ENCODE results near the gene USP25. TPM values are rescaled to one million over a fixed set of nuclear protein-coding genes. Genes with fewer than 3 reads are reported as not detected.

USP25 gene
- total RNA-seq, 5 donors from 2014 or later (not counting 1 experiment from before 2014, with no cell fraction given) = 59.8 to 74.2 (median 61.9) TPM

GRCh38 chr21:15852146-15852545 is 122.4 kb downstream of the USP25 start:
- H3K27me3 ChIP-seq (replicated peaks in 1 of 2; ENCODE audit: control insufficient read depth in 2 of 2, extremely low read depth in 1 of 2, insufficient read depth in 2 of 2, low read length in 1 of 2) = no peaks in the 10 kb centered on the region
- no peaks in the 10 kb centered on the region for H3K9me3 ChIP-seq
- H3K27ac ChIP-seq (ENCODE audit: low read length) = no peak overlapping the region
- Mint-ChIP-seq H3K9me3 (no peaks in the 10 kb centered on the region), H3K27me3 (no peaks in the 10 kb centered on the region), H3K4me1 (peaks cover 9 to 11% (median 10%) of the 10 kb centered on the region in 3 donors), H3K27ac (no peak overlapping the region), H3K4me3 (no peak overlapping the region), H3K36me3 (peaks cover 45% of the 10 kb centered on the region)
- 97% methylated on average over 3 of the region's 3 CpGs for WGBS (ENCODE audit: insufficient coverage)
- H3K36me3 ChIP-seq (ENCODE audit: control insufficient read depth in 2 of 2, extremely low read depth in 1 of 2, insufficient read depth in 1 of 2, low read length in 1 of 2) = peaks cover 0 to 18% of the 10 kb centered on the region in 2 donors
- ChIA-PET POLR2A (interaction anchor here (0.7 kb wide), 2 partner anchors 13 to 236 kb away, joined by 3 to 4 read pairs; no protein-coding TSS in a partner anchor), CTCF (interaction anchor here in 1 of 2 donors (0.5 kb wide), 1 partner anchor 116 kb away, joined by 4 read pairs; no protein-coding TSS in a partner anchor)
- peaks cover 0 to 2% of the 10 kb centered on the region in 2 experiments for H3K4me1 ChIP-seq (ENCODE audit: control insufficient read depth in 1 of 2, extremely low read depth in 1 of 2, insufficient read depth in 2 of 2, low read length in 2 of 2)
- H3K4me3 ChIP-seq (ENCODE audit: control insufficient read depth in 1 of 2, extremely low read depth in 1 of 2, low read length in 1 of 2) = no peak overlapping the region
- no peak for DNase-seq
- ATAC-seq (replicated peaks in 1 of 4) = no peak

- ChIA-PET CTCF (no interaction called here), POLR2A (no interaction called here)
- DNase-seq (no peak), ATAC-seq (replicated peaks in 1 of 4) (no peak)
- no peak overlapping the region for H3K27ac ChIP-seq (ENCODE audit: low read length)
- H3K27me3 Mint-ChIP-seq = no peaks in the 10 kb centered on the region
- 100% methylated on average over 2 of the region's 3 CpGs for WGBS (ENCODE audit: insufficient coverage)
- H3K27ac Mint-ChIP-seq = no peak overlapping the region
- no peaks in the 10 kb centered on the region for H3K9me3 ChIP-seq
- H3K36me3 Mint-ChIP-seq = peaks cover 47% of the 10 kb centered on the region
- H3K4me1 ChIP-seq (ENCODE audit: control insufficient read depth in 1 of 2, extremely low read depth in 1 of 2, insufficient read depth in 2 of 2, low read length in 2 of 2) = peaks cover 0 to 9% of the 10 kb centered on the region in 2 experiments
- peaks cover 16 to 20% (median 20%) of the 10 kb centered on the region in 3 donors for H3K4me1 Mint-ChIP-seq
- no peak overlapping the region for H3K4me3 Mint-ChIP-seq
- no peaks in the 10 kb centered on the region for H3K9me3 Mint-ChIP-seq
- no peaks in the 10 kb centered on the region for H3K27me3 ChIP-seq (replicated peaks in 1 of 2; ENCODE audit: control insufficient read depth in 2 of 2, extremely low read depth in 1 of 2, insufficient read depth in 2 of 2, low read length in 1 of 2)
- no peak overlapping the region for H3K4me3 ChIP-seq (ENCODE audit: control insufficient read depth in 1 of 2, extremely low read depth in 1 of 2, low read length in 1 of 2)
- peaks cover 0 to 12% of the 10 kb centered on the region in 2 donors for H3K36me3 ChIP-seq (ENCODE audit: control insufficient read depth in 2 of 2, extremely low read depth in 1 of 2, insufficient read depth in 1 of 2, low read length in 1 of 2)
Observed at GRCh38 chr21:15853126-15853525, 123.3 kb downstream of the USP25 start.

GRCh38 chr21:15856813-15857212 is 127.0 kb downstream of the USP25 start:
- DNase-seq = no peak
- Histone ChIP-seq H3K36me3 (ENCODE audit: control insufficient read depth in 2 of 2, extremely low read depth in 1 of 2, insufficient read depth in 1 of 2, low read length in 1 of 2) (peaks cover 0 to 7% of the 10 kb centered on the region in 2 donors), H3K27ac (ENCODE audit: low read length) (no peak overlapping the region), H3K9me3 (no peaks in the 10 kb centered on the region), H3K27me3 (replicated peaks in 1 of 2; ENCODE audit: control insufficient read depth in 2 of 2, extremely low read depth in 1 of 2, insufficient read depth in 2 of 2, low read length in 1 of 2) (no peaks in the 10 kb centered on the region), H3K4me3 (ENCODE audit: control insufficient read depth in 1 of 2, extremely low read depth in 1 of 2, low read length in 1 of 2) (no peak overlapping the region), H3K4me1 (ENCODE audit: control insufficient read depth in 1 of 2, extremely low read depth in 1 of 2, insufficient read depth in 2 of 2, low read length in 2 of 2) (peaks cover 0 to 10% of the 10 kb centered on the region in 2 experiments)
- H3K9me3 Mint-ChIP-seq = no peaks in the 10 kb centered on the region
- H3K4me1 Mint-ChIP-seq = peaks cover 13 to 21% (median 19%) of the 10 kb centered on the region in 3 donors
- WGBS (ENCODE audit: insufficient coverage) = no CpG with 5 or more reads among the region's 1 CpG
- POLR2A ChIA-PET = no interaction called here
- CTCF ChIA-PET = no interaction called here
- H3K27me3 Mint-ChIP-seq = no peaks in the 10 kb centered on the region
- H3K36me3 Mint-ChIP-seq = peaks cover 35% of the 10 kb centered on the region
- H3K4me3 Mint-ChIP-seq = no peak overlapping the region
- H3K27ac Mint-ChIP-seq = no peak overlapping the region
- ATAC-seq (replicated peaks in 1 of 4) = no peak

- H3K9me3 Mint-ChIP-seq = no peaks in the 10 kb centered on the region
- CTCF ChIA-PET = no interaction called here
- no peak for DNase-seq
- Histone ChIP-seq H3K27ac (ENCODE audit: low read length) (no peak overlapping the region), H3K36me3 (ENCODE audit: control insufficient read depth in 2 of 2, extremely low read depth in 1 of 2, insufficient read depth in 1 of 2, low read length in 1 of 2) (peaks cover 0 to 7% of the 10 kb centered on the region in 2 donors), H3K4me1 (ENCODE audit: control insufficient read depth in 1 of 2, extremely low read depth in 1 of 2, insufficient read depth in 2 of 2, low read length in 2 of 2) (peaks cover 0 to 10% of the 10 kb centered on the region in 2 experiments), H3K4me3 (ENCODE audit: control insufficient read depth in 1 of 2, extremely low read depth in 1 of 2, low read length in 1 of 2) (no peak overlapping the region), H3K9me3 (no peaks in the 10 kb centered on the region), H3K27me3 (replicated peaks in 1 of 2; ENCODE audit: control insufficient read depth in 2 of 2, extremely low read depth in 1 of 2, insufficient read depth in 2 of 2, low read length in 1 of 2) (no peaks in the 10 kb centered on the region)
- no peaks in the 10 kb centered on the region for H3K27me3 Mint-ChIP-seq
- peak overlapping the region in 1 of 2 donors; percentile 84 for H3K27ac Mint-ChIP-seq
- H3K4me1 Mint-ChIP-seq = peaks cover 13 to 21% (median 19%) of the 10 kb centered on the region in 3 donors
- no CpG with 5 or more reads among the region's 2 CpGs for WGBS (ENCODE audit: insufficient coverage)
- peaks cover 30% of the 10 kb centered on the region for H3K36me3 Mint-ChIP-seq
- POLR2A ChIA-PET = interaction anchor here in 1 of 2 donors (0.6 kb wide), 1 partner anchor 10 kb away, joined by 4 read pairs; no protein-coding TSS in a partner anchor
- peak overlapping the region in 1 of 3 donors; percentile 24 for H3K4me3 Mint-ChIP-seq
- ATAC-seq (replicated peaks in 1 of 4) = no peak
Observed at GRCh38 chr21:15857740-15858139, 128.0 kb downstream of the USP25 start.

- ChIA-PET POLR2A (no interaction called here), CTCF (interaction anchor here in 1 of 2 donors (0.6 kb wide), 1 partner anchor 27 kb away, joined by 3 read pairs; no protein-coding TSS in a partner anchor)
- peaks cover 23% of the 10 kb centered on the region for H3K36me3 Mint-ChIP-seq
Observed at GRCh38 chr21:15860541-15860940, 130.8 kb downstream of the USP25 start.

GRCh38 chr21:15868940-15869339 is 139.2 kb downstream of the USP25 start:
- H3K27ac ChIP-seq (ENCODE audit: low read length) = no peak overlapping the region
- Mint-ChIP-seq H3K9me3 (no peaks in the 10 kb centered on the region), H3K27ac (no peak overlapping the region), H3K36me3 (peaks cover 38% of the 10 kb centered on the region), H3K4me3 (no peak overlapping the region), H3K27me3 (no peaks in the 10 kb centered on the region), H3K4me1 (no peaks in the 10 kb centered on the region)
- no CpG with 5 or more reads among the region's 4 CpGs for WGBS (ENCODE audit: insufficient coverage)
- no peak for DNase-seq
- ChIA-PET CTCF (interaction anchor here in 1 of 2 donors (0.6 to 0.7 kb wide), 2 partner anchors 1181 to 1818 kb away, joined by 3 to 5 read pairs; no protein-coding TSS in a partner anchor), POLR2A (interaction anchor here in 1 of 2 donors (0.7 kb wide), 2 partner anchors 321 to 352 kb away, joined by 6 read pairs; no protein-coding TSS in a partner anchor)
- no peak for ATAC-seq (replicated peaks in 1 of 4)
- peaks cover 0 to 36% of the 10 kb centered on the region in 2 donors for H3K36me3 ChIP-seq (ENCODE audit: control insufficient read depth in 2 of 2, extremely low read depth in 1 of 2, insufficient read depth in 1 of 2, low read length in 1 of 2)
- H3K4me1 ChIP-seq (ENCODE audit: control insufficient read depth in 1 of 2, extremely low read depth in 1 of 2, insufficient read depth in 2 of 2, low read length in 2 of 2) = no peaks in the 10 kb centered on the region
- H3K27me3 ChIP-seq (replicated peaks in 1 of 2; ENCODE audit: control insufficient read depth in 2 of 2, extremely low read depth in 1 of 2, insufficient read depth in 2 of 2, low read length in 1 of 2) = no peaks in the 10 kb centered on the region
- no peaks in the 10 kb centered on the region for H3K9me3 ChIP-seq
- H3K4me3 ChIP-seq (ENCODE audit: control insufficient read depth in 1 of 2, extremely low read depth in 1 of 2, low read length in 1 of 2) = no peak overlapping the region

More at GRCh38 chr21:15860541-15860940, 130.8 kb downstream of the USP25 start:
- Mint-ChIP-seq H3K27me3 (no peaks in the 10 kb centered on the region), H3K9me3 (no peaks in the 10 kb centered on the region), H3K4me3 (no peak overlapping the region), H3K27ac (no peak overlapping the region), H3K4me1 (peaks cover 13 to 19% (median 15%) of the 10 kb centered on the region in 3 donors)
- Histone ChIP-seq H3K4me1 (ENCODE audit: control insufficient read depth in 1 of 2, extremely low read depth in 1 of 2, insufficient read depth in 2 of 2, low read length in 2 of 2) (peaks cover 0 to 10% of the 10 kb centered on the region in 2 experiments), H3K9me3 (no peaks in the 10 kb centered on the region), H3K27me3 (replicated peaks in 1 of 2; ENCODE audit: control insufficient read depth in 2 of 2, extremely low read depth in 1 of 2, insufficient read depth in 2 of 2, low read length in 1 of 2) (no peaks in the 10 kb centered on the region), H3K36me3 (ENCODE audit: control insufficient read depth in 2 of 2, extremely low read depth in 1 of 2, insufficient read depth in 1 of 2, low read length in 1 of 2) (peaks cover 0 to 15% of the 10 kb centered on the region in 2 donors), H3K27ac (ENCODE audit: low read length) (no peak overlapping the region), H3K4me3 (ENCODE audit: control insufficient read depth in 1 of 2, extremely low read depth in 1 of 2, low read length in 1 of 2) (no peak overlapping the region)
- ATAC-seq (replicated peaks in 1 of 4) (no peak), DNase-seq (no peak)

Measured in T-cell (primary cell).